Measurements from ENCODE around the gene PDIA2. TPM values are rescaled to one million over a fixed set of nuclear protein-coding genes. Genes with fewer than 3 reads are reported as not detected.
A peak's percentile ranks its signal among the peaks of the same experiment; 100 is the strongest.

The PDIA2 gene
- total and polyA plus RNA-seq, 4 donors, result 0.03 to 0.09 TPM; not detected in 2

GRCh38 chr16:278863-279366 lies 4.0 kb upstream of the PDIA2 start:
- WGBS, result 63% methylated on average over 6 of the region's 6 CpGs
- no peak for DNase-seq (ENCODE audit: low spot score)
- H3K27me3 ChIP-seq (ENCODE audit: control insufficient read depth in 4 of 4, insufficient read depth in 4 of 4, low read length in 3 of 4), result peaks cover 0 to 14% (median 3%) of the 10 kb centered on the region in 4 donors
- H3K9ac ChIP-seq (ENCODE audit: low read depth in 1 of 2, low read length in 2 of 2), result no peak overlapping the region
- TF ChIP-seq NR2F2 (IDR thresholded peaks at IDR 0.05), result no peak
- TF ChIP-seq SP1 (IDR thresholded peaks at IDR 0.05), result no peak
- TF ChIP-seq TAF1 (conservative IDR thresholded peaks at IDR 0.05), result no peak
- TF ChIP-seq MAX (IDR thresholded peaks at IDR 0.05), result no peak
- no peak for TF ChIP-seq JUND (IDR thresholded peaks at IDR 0.05)
- TF ChIP-seq RAD21 (IDR thresholded peaks at IDR 0.05), result no peak
- peaks cover 0 to 12% (median 4%) of the 10 kb centered on the region in 4 donors for H3K4me1 ChIP-seq (ENCODE audit: control insufficient read depth in 4 of 4, insufficient read depth in 4 of 4, low read length in 3 of 4)
- H3K36me3 ChIP-seq (ENCODE audit: control insufficient read depth in 4 of 4, insufficient read depth in 3 of 4, low read depth in 1 of 4, low read length in 3 of 4), result no peaks in the 10 kb centered on the region
- H3K9me3 ChIP-seq (ENCODE audit: control insufficient read depth in 4 of 4, low read length in 3 of 4), result no peaks in the 10 kb centered on the region
- H3K27ac ChIP-seq (ENCODE audit: low read depth in 1 of 2, low read length in 2 of 2), result no peak overlapping the region
- H3K4me3 ChIP-seq (ENCODE audit: low read depth in 1 of 3, low read length in 3 of 3), result no peak overlapping the region

- Histone ChIP-seq H3K9me3 (ENCODE audit: control insufficient read depth in 4 of 4, low read length in 3 of 4) (no peaks in the 10 kb centered on the region), H3K4me3 (ENCODE audit: low read depth in 1 of 3, low read length in 3 of 3) (no peak overlapping the region), H3K4me1 (ENCODE audit: control insufficient read depth in 4 of 4, insufficient read depth in 4 of 4, low read length in 3 of 4) (peaks cover 0 to 12% (median 4%) of the 10 kb centered on the region in 4 donors), H3K36me3 (ENCODE audit: control insufficient read depth in 4 of 4, insufficient read depth in 3 of 4, low read depth in 1 of 4, low read length in 3 of 4) (no peaks in the 10 kb centered on the region), H3K9ac (ENCODE audit: low read depth in 1 of 2, low read length in 2 of 2) (no peak overlapping the region), H3K27me3 (ENCODE audit: control insufficient read depth in 4 of 4, insufficient read depth in 4 of 4, low read length in 3 of 4) (peaks cover 0 to 11% (median 1%) of the 10 kb centered on the region in 4 donors), H3K27ac (ENCODE audit: low read depth in 1 of 2, low read length in 2 of 2) (no peak overlapping the region)
- 75% methylated on average over 7 of the region's 7 CpGs for WGBS
- TF ChIP-seq YY1 (IDR thresholded peaks at IDR 0.05) (no peak), ATF3 (IDR thresholded peaks at IDR 0.05) (no peak), GABPA (IDR thresholded peaks at IDR 0.05 in 1 of 2, conservative IDR thresholded peaks at IDR 0.05 in 1 of 2) (no peak), RAD21 (IDR thresholded peaks at IDR 0.05) (no peak), MAX (IDR thresholded peaks at IDR 0.05) (no peak), FOXA1 (IDR thresholded peaks at IDR 0.05) (no peak), ZBTB33 (IDR thresholded peaks at IDR 0.05) (no peak)
- DNase-seq (ENCODE audit: low spot score), result no peak
Measured at GRCh38 chr16:279531-279930, 3.4 kb upstream of the PDIA2 start.

- H3K27me3 ChIP-seq (ENCODE audit: control insufficient read depth in 4 of 4, insufficient read depth in 4 of 4, low read length in 3 of 4), result peaks cover 0 to 11% (median 0%) of the 10 kb centered on the region in 4 donors
- H3K27ac ChIP-seq (ENCODE audit: low read depth in 1 of 2, low read length in 2 of 2), result no peak overlapping the region
- no peak overlapping the region for H3K9ac ChIP-seq (ENCODE audit: low read depth in 1 of 2, low read length in 2 of 2)
- WGBS, result 9% methylated on average over 47 of the region's 47 CpGs
- H3K9me3 ChIP-seq (ENCODE audit: control insufficient read depth in 4 of 4, low read length in 3 of 4), result no peaks in the 10 kb centered on the region
- no peak for TF ChIP-seq HNF4G (IDR thresholded peaks at IDR 0.05)
- TF ChIP-seq HNF4A (conservative IDR thresholded peaks at IDR 0.05), result no peak
- TF ChIP-seq REST (IDR thresholded peaks at IDR 0.05), result no peak
- no peak for TF ChIP-seq JUND (IDR thresholded peaks at IDR 0.05)
- no peak for TF ChIP-seq NR2F2 (IDR thresholded peaks at IDR 0.05)
- TF ChIP-seq RAD21 (IDR thresholded peaks at IDR 0.05), result no peak
- TF ChIP-seq FOXA2 (IDR thresholded peaks at IDR 0.05), result no peak
- TF ChIP-seq GABPA (IDR thresholded peaks at IDR 0.05 in 1 of 2, conservative IDR thresholded peaks at IDR 0.05 in 1 of 2), result no peak
- TF ChIP-seq FOXA1 (IDR thresholded peaks at IDR 0.05), result no peak
- no peak for TF ChIP-seq ZBTB33 (IDR thresholded peaks at IDR 0.05)
- no peak for TF ChIP-seq EGR1 (IDR thresholded peaks at IDR 0.05; ENCODE audit: low read depth in 2 of 2)
- no peak for TF ChIP-seq MAX (IDR thresholded peaks at IDR 0.05)
- peaks cover 0 to 10% (median 4%) of the 10 kb centered on the region in 4 donors for H3K4me1 ChIP-seq (ENCODE audit: control insufficient read depth in 4 of 4, insufficient read depth in 4 of 4, low read length in 3 of 4)
- no peaks in the 10 kb centered on the region for H3K36me3 ChIP-seq (ENCODE audit: control insufficient read depth in 4 of 4, insufficient read depth in 3 of 4, low read depth in 1 of 4, low read length in 3 of 4)
- no peak for DNase-seq (ENCODE audit: low spot score)
- peak overlapping the region in 1 of 3 donors; percentile 42 for H3K4me3 ChIP-seq (ENCODE audit: low read depth in 1 of 3, low read length in 3 of 3)
Measured at GRCh38 chr16:280005-280460, 2.9 kb upstream of the PDIA2 start.
